GM12878 (cell line): ENCODE measurements around the gene UBC. TPM values are rescaled to one million over a fixed set of nuclear protein-coding genes. Genes with fewer than 3 reads are reported as not detected.

Experiments
- BCLAF1 ChIP-seq: fragments of 450-650 bp; IDR thresholded peaks from 2 replicates; pipeline ENCODE4 v1.6.1; 2017; ENCODE audit warnings: antibody characterized with exemption, mild to moderate bottlenecking, moderate library complexity
- CTCF ChIP-seq, 3 experiments: IDR thresholded peaks in 2 of 3; conservative IDR thresholded peaks in 1 of 3; 2 replicates each; pipeline ENCODE4 v1.5.1; 2011; ENCODE audit warnings: low read depth in 3 of 3, low read length in 3 of 3, mild to moderate bottlenecking in 3 of 3, control low read depth in 2 of 3, moderate library complexity in 2 of 3, inconsistent platforms in 1 of 3, mixed read lengths in 1 of 3; ENCODE audit not compliant: control insufficient read depth in 2 of 3, insufficient read depth in 1 of 3; ENCODE audit errors: extremely low read depth in 1 of 3
- EP300 ChIP-seq, 2 experiments: fragments of 150-350 bp in 1 of 2; IDR thresholded peaks; 2 replicates each; pipeline ENCODE4 v1.6.1; 2011 to 2012; ENCODE audit warnings: low read depth in 2 of 2, low read length in 2 of 2, borderline replicate concordance in 1 of 2, improper control_type of control experiment in 1 of 2, inconsistent platforms in 1 of 2; ENCODE audit not compliant: control insufficient read depth in 1 of 2
- IRF4 ChIP-seq: IDR thresholded peaks from 2 replicates; pipeline ENCODE4 v1.6.1; 2011; ENCODE audit warnings: low read depth, low read length
- PAX5 ChIP-seq: IDR thresholded peaks from 2 replicates; pipeline ENCODE4 v1.6.1; 2011; ENCODE audit warnings: low read depth, low read length, borderline replicate concordance
- POU2F2 ChIP-seq: IDR thresholded peaks from 3 replicates; pipeline ENCODE4 v1.6.1; 2011; ENCODE audit warnings: low read depth, mild to moderate bottlenecking, low read length, borderline replicate concordance
- RAD51 ChIP-seq: fragments of 450-650 bp; IDR thresholded peaks from 2 replicates; pipeline ENCODE4 v1.6.1; 2016; ENCODE audit warnings: moderate library complexity, mild to moderate bottlenecking, inconsistent platforms
- polyA plus RNA-seq, 11 experiments: library from polyadenylated mRNA; depleted of rRNA in 4 of 11; unstranded in 6 of 11; stranded (reverse) in 5 of 11; fragments of >200 nt; fragmentation: Nextera tagmentation in 4 of 11; fragmentation: Illumina TruSeq in 1 of 11; extraction: Ambion mirVana in 4 of 11; extraction: Trizol in 1 of 11; gene quantifications; 1 replicate in 1 of 11; 2 replicates in 10 of 11; pipeline versions ENCODE4 v1.2.1 to v1.2.3, GENCODE V29; 2011 to 2016; ENCODE audit warnings: inconsistent platforms in 2 of 11, missing spikeins in 2 of 11, low read depth in 1 of 11
- total RNA-seq, 4 experiments: library from RNA; depleted of rRNA in 3 of 4; stranded (reverse); fragments of >200 nt in 3 of 4; fragmentation: Illumina TruSeq in 1 of 4; extraction: Trizol in 1 of 4; gene quantifications; 2 replicates each; pipeline versions ENCODE4 v1.2.1 to v1.2.3, GENCODE V29; 2013 to 2021

Gene UBC
- total and polyA plus RNA-seq, 10 of the 15 experiments (the other 5 are each of a cell fraction or from before 2014, with no cell fraction given): 653 to 1,666 (median 874) TPM

DNA sequence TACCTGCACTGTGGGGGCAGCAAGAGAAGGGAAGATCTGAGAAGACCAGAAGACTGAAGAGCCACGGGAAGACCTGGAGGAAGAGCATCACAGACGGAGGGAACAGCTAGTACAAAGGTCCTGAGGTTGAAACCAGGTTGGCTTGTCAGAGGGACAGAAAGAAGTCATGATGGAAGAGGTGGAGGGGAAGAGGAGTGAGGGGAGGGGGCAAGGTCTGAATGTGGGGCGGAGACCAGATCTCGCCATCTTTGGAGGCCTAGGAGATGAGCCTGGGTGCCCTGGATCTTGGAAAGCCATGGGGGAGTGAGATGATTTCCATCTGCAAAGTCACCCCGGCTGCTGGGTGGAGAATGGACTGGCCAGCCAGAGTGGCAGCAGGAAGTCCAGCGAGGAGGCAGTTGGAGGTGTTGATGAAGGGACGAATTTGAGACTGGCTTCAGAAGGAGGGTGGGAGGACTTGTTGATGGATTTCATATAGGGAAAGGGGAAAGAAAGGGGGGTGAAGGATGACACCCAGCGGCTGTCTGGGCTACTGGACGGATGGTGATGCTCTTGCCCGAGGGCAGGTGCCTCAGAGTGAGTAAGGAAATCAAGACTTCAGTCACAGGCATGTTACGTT is 14.6 kb upstream of the UBC start (continued):
- TF ChIP-seq PAX5: no peak
- no peak for TF ChIP-seq EP300 (IDR thresholded peaks at IDR 0.05; ENCODE audit: borderline replicate concordance in 1 of 2, control insufficient read depth in 1 of 2, low read depth in 2 of 2, low read length in 2 of 2)
- TF ChIP-seq POU2F2: no peak
- no peak for TF ChIP-seq CTCF (IDR thresholded peaks at IDR 0.05 in 2 of 3, conservative IDR thresholded peaks at IDR 0.05 in 1 of 3; ENCODE audit: control insufficient read depth in 2 of 3, extremely low read depth in 1 of 3, insufficient read depth in 1 of 3, low read depth in 3 of 3, low read length in 3 of 3)
- no peak for TF ChIP-seq IRF4
- no peak for TF ChIP-seq RAD51
- TF ChIP-seq BCLAF1: no peak
